PC-3 (cell line): Measurements from ENCODE around the gene DOCK4.

Source experiments
- EZH2 ChIP-seq: fragments of 300-600 bp; sonication (generic); IDR thresholded peaks from one replicate; pipeline ENCODE4 v1.6.1; 2017; ENCODE audit warnings: antibody characterized with exemption, mild to moderate bottlenecking, low read length; ENCODE audit not compliant: unreplicated experiment
- TF ChIP-seq, protein P1 (sequence below): fragments of 300-600 bp; sonication (generic); conservative IDR thresholded peaks from 2 replicates; pipeline ENCODE4 v1.5.1; 2017; ENCODE audit warnings: antibody characterized with exemption, low read depth, mild to moderate bottlenecking, low read length

DNA sequence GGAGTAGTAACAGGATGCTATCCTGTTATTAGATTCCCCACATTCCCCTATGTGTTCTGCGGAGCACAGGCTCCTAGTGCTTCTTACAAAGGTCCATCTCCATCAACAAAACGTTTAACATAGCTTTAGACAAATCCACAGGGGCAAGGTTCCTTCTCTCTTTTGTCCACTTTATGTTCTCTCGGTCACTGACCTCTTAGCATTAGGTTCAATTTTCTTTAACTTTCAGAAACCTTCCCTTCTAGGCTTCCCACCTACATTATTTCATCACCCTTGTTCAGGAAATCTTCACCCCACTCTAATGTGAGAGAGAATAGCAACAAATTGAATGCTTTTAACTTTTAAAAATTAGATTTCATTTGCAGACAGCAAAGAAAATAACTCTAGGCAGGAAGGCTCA is 84.9 kb downstream of the DOCK4 start:
- TF ChIP-seq, protein P1, sequence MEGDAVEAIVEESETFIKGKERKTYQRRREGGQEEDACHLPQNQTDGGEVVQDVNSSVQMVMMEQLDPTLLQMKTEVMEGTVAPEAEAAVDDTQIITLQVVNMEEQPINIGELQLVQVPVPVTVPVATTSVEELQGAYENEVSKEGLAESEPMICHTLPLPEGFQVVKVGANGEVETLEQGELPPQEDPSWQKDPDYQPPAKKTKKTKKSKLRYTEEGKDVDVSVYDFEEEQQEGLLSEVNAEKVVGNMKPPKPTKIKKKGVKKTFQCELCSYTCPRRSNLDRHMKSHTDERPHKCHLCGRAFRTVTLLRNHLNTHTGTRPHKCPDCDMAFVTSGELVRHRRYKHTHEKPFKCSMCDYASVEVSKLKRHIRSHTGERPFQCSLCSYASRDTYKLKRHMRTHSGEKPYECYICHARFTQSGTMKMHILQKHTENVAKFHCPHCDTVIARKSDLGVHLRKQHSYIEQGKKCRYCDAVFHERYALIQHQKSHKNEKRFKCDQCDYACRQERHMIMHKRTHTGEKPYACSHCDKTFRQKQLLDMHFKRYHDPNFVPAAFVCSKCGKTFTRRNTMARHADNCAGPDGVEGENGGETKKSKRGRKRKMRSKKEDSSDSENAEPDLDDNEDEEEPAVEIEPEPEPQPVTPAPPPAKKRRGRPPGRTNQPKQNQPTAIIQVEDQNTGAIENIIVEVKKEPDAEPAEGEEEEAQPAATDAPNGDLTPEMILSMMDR: no peak
- no peak for TF ChIP-seq EZH2
